K562 (cell line): ENCODE measurements around the gene LZTS2. TPM values are rescaled to one million over a fixed set of nuclear protein-coding genes. Genes with fewer than 3 reads are reported as not detected.

Experiments
- BACH1 ChIP-seq: fragments of 200-800 bp; sonication (Bioruptor generic); IDR thresholded peaks from 2 replicates; pipeline ENCODE4 v1.6.1; 2016; ENCODE audit warnings: missing genetic modification characterization, missing compliant biosample characterization
- CBX3 ChIP-seq, 2 experiments: IDR thresholded peaks; 1 replicate in 1 of 2; 2 replicates in 1 of 2; pipeline ENCODE4 v1.6.1; 2012; ENCODE audit warnings: inconsistent platforms in 2 of 2, low read length in 2 of 2, borderline replicate concordance in 1 of 2, control low read depth in 1 of 2
- CHCHD3 ChIP-seq: fragments of 250-450 bp; sonication (Bioruptor Pico); IDR thresholded peaks from 2 replicates; pipeline ENCODE4 v2.1.2; 2022; ENCODE audit warnings: mild to moderate bottlenecking
- DACH1 ChIP-seq: fragments of 450-650 bp; IDR thresholded peaks from 2 replicates; pipeline ENCODE4 v1.6.1; 2018; ENCODE audit not compliant: partially characterized antibody
- DPF2 ChIP-seq: fragments of 450-650 bp; IDR thresholded peaks from 2 replicates; pipeline ENCODE4 v1.6.1; 2016
- ELF1 ChIP-seq: fragments of 200-800 bp; sonication (Bioruptor generic); IDR thresholded peaks from 2 replicates; pipeline ENCODE4 v1.6.1; 2016; ENCODE audit warnings: missing genetic modification characterization, missing compliant biosample characterization
- ERF ChIP-seq: fragments of 450-650 bp; formaldehyde crosslinking; IDR thresholded peaks from 2 replicates; pipeline ENCODE4 v1.4.0; 2020; ENCODE audit warnings: mild to moderate bottlenecking, mixed read lengths
- GMEB1 ChIP-seq: fragments of 250-450 bp; sonication (Bioruptor Pico); IDR thresholded peaks from 2 replicates; pipeline ENCODE4 v1.4.0; 2020; ENCODE audit warnings: mild to moderate bottlenecking
- HDAC1 ChIP-seq, 2 experiments: fragments of 450-650 bp; IDR thresholded peaks; 2 replicates each; pipeline ENCODE4 v1.6.1; 2016 to 2017; ENCODE audit warnings: inconsistent platforms in 1 of 2, mild to moderate bottlenecking in 1 of 2, moderate library complexity in 1 of 2
- HDAC2 ChIP-seq: fragments of 450-650 bp; IDR thresholded peaks from 2 replicates; pipeline ENCODE4 v1.6.1; 2016; ENCODE audit warnings: mild to moderate bottlenecking
- HDAC6 ChIP-seq: IDR thresholded peaks from 2 replicates; pipeline ENCODE4 v1.6.1; 2012; ENCODE audit warnings: low read depth, mild to moderate bottlenecking, control low read depth, inconsistent platforms, low read length, moderate library complexity
- MAX ChIP-seq: sonication (generic); formaldehyde crosslinking; IDR thresholded peaks from 2 replicates; pipeline ENCODE4 v1.9.0; 2022; ENCODE audit warnings: mild to moderate bottlenecking, missing genetic modification reagents
- NFE2L1 ChIP-seq: fragments of 450-650 bp; IDR thresholded peaks from 2 replicates; pipeline ENCODE4 v1.6.1; 2016; ENCODE audit warnings: missing genetic modification characterization, low read depth, mild to moderate bottlenecking, missing compliant biosample characterization, moderate library complexity, borderline replicate concordance
- RREB1 ChIP-seq: fragments of 250-450 bp; sonication (Bioruptor Pico); IDR thresholded peaks from 2 replicates; pipeline ENCODE4 v1.4.0; 2020
- SNRNP70 ChIP-seq: fragments of 200-400 bp; formaldehyde crosslinking; optimal IDR thresholded peaks from 2 replicates; pipeline ENCODE3; 2017; ENCODE audit warnings: low read depth, low read length
- SREBF1 ChIP-seq: fragments of 150-350 bp; IDR thresholded peaks from 2 replicates; pipeline ENCODE4 v1.6.1; 2014; ENCODE audit warnings: antibody characterized with exemption, low read depth, low read length, borderline replicate concordance
- ZKSCAN8 ChIP-seq: fragments of 200-800 bp; sonication (Bioruptor generic); IDR thresholded peaks from 2 replicates; pipeline ENCODE4 v1.6.1; 2016; ENCODE audit warnings: missing genetic modification characterization, missing compliant biosample characterization
- ZNF253 ChIP-seq: fragments of 250-450 bp; sonication (Bioruptor Pico); conservative IDR thresholded peaks from 2 replicates; pipeline ENCODE4 v1.6.1; 2021; ENCODE audit warnings: mild to moderate bottlenecking
- ZNF717 ChIP-seq: fragments of 250-450 bp; sonication (Bioruptor Pico); IDR thresholded peaks from 2 replicates; pipeline ENCODE4 v1.5.0; 2021
- polyA plus RNA-seq, 8 experiments: library from polyadenylated mRNA; depleted of rRNA in 4 of 8; stranded (reverse) in 5 of 8; unstranded in 3 of 8; fragments of >200 nt; fragmentation: Nextera tagmentation in 2 of 8; fragmentation: Illumina TruSeq in 1 of 8; extraction: Ambion mirVana in 2 of 8; extraction: Trizol in 1 of 8; gene quantifications; 2 replicates each; pipeline versions ENCODE4 v1.2.1 to v1.2.3, GENCODE V29; 2011 to 2014; ENCODE audit warnings: inconsistent platforms in 1 of 8, missing spikeins in 1 of 8
- total RNA-seq, 7 experiments: library from RNA; depleted of rRNA in 6 of 7; stranded (reverse); fragments of >200 nt in 6 of 7; fragmentation: Illumina TruSeq in 2 of 7; extraction: Trizol in 2 of 7; gene quantifications; 2 replicates each; pipeline versions ENCODE4 v1.2.1 to v1.2.3, GENCODE V29; 2011 to 2021; ENCODE audit warnings: low replicate concordance in 1 of 7

The LZTS2 gene
- total and polyA plus RNA-seq, 9 of the 15 experiments (the other 6 are each of a cell fraction or from before 2014, with no cell fraction given): 0.23 to 42.5 (median 14.7) TPM

- TF ChIP-seq RREB1 (CRISPR knock-in tag): no peak
- peak in 1 of 2 experiments; percentile 52; a peak in 1 of 4 replicates for TF ChIP-seq HDAC1 (IDR thresholded peaks at IDR 0.05)
- TF ChIP-seq ERF (CRISPR knock-in tag): no peak
- no peak for TF ChIP-seq ZKSCAN8 (CRISPR knock-in tag)
- TF ChIP-seq SREBF1: no peak
- no peak for TF ChIP-seq NFE2L1 (tag)
- TF ChIP-seq MAX (CRISPR knock-in tag): peak; percentile 26; the same call in 1 of the 2 replicates
- no peak for TF ChIP-seq CHCHD3 (CRISPR knock-in tag)
- no peak for TF ChIP-seq CBX3 (IDR thresholded peaks at IDR 0.05; ENCODE audit: borderline replicate concordance in 1 of 2, low read length in 2 of 2)
- TF ChIP-seq BACH1 (tag): no peak
- TF ChIP-seq ZNF717 (CRISPR knock-in tag): no peak
- no peak for TF ChIP-seq DACH1
- no peak for TF ChIP-seq GMEB1 (CRISPR knock-in tag)
- 0 out of 2 replicates have a peak, but pooled peaks have one; percentile 33 for TF ChIP-seq HDAC2
- TF ChIP-seq ELF1 (tag): no peak
- no peak for TF ChIP-seq HDAC6
- no peak for TF ChIP-seq SNRNP70
- TF ChIP-seq DPF2: 0 out of 2 replicates have a peak, but pooled peaks have one; percentile 17
- TF ChIP-seq ZNF253 (CRISPR knock-in tag): no peak
These were observed 12.2 kb downstream of the LZTS2 start (continued) for GRCh38 chr10:101011517-101012423.
